HEK293 (cell line): ENCODE measurements around the gene PRKCD.

Experiments
- CTCF ChIA-PET: fragments of 350-600 bp; formaldehyde crosslinking; extraction: SDS; loops from one replicate; lab custom pipeline; 2021; ENCODE audit warnings: antibody characterized with exemption; lab: Yijun Ruan, JAX
- POLR2A ChIA-PET: fragments of 300-600 bp; formaldehyde crosslinking; extraction: SDS; loops from one replicate; lab custom pipeline; 2020; ENCODE audit warnings: antibody characterized with exemption, inconsistent platforms; lab: Yijun Ruan, JAX
- H3K27ac ChIP-seq: fragments of 200-500 bp; sonication (Bioruptor generic); 2 replicates; pipeline ENCODE4 v1.5.1; 2014; ENCODE audit warnings: low read depth, low read length, control low read depth, inconsistent platforms; ENCODE audit errors: extremely low read depth
- H3K36me3 ChIP-seq, 2 experiments: fragments of 200-500 bp in 1 of 2; sonication (Bioruptor generic) in 1 of 2; 1 replicate in 1 of 2; 2 replicates in 1 of 2; pipeline ENCODE4 v1.5.1; 2014 to 2017; ENCODE audit warnings: inconsistent platforms in 2 of 2, low read length in 2 of 2; ENCODE audit not compliant: control insufficient read depth in 2 of 2, insufficient read depth in 1 of 2
- H3K4me1 ChIP-seq: fragments of 200-500 bp; sonication (Bioruptor generic); 2 replicates; pipeline ENCODE4 v1.5.1; 2014; ENCODE audit warnings: mild to moderate bottlenecking, low read length, inconsistent platforms; ENCODE audit not compliant: control insufficient read depth, insufficient read depth
- H3K4me3 ChIP-seq: 2 replicates; pipeline ENCODE4 v1.5.1; 2011; ENCODE audit warnings: low read depth, mild to moderate bottlenecking, control low read depth, low read length, moderate library complexity
- H3K9me3 ChIP-seq: fragments of 200-500 bp; sonication (Bioruptor generic); 2 replicates; pipeline ENCODE4 v1.5.1; 2014; ENCODE audit warnings: low read depth, low read length, inconsistent platforms; ENCODE audit not compliant: control insufficient read depth, insufficient read depth
- BCL11A ChIP-seq: fragments of 450-650 bp; formaldehyde crosslinking; IDR thresholded peaks from 2 replicates; pipeline ENCODE4 v1.5.1; 2016; ENCODE audit warnings: low read depth, missing biosample characterization, missing genetic modification characterization
- GLIS2 ChIP-seq: fragments of 450-650 bp; formaldehyde crosslinking; IDR thresholded peaks from 2 replicates; pipeline ENCODE4 v1.5.1; 2016; ENCODE audit warnings: missing biosample characterization, missing genetic modification characterization
- TRIM28 ChIP-seq: IDR thresholded peaks from 2 replicates; pipeline ENCODE4 v1.6.1; 2011; ENCODE audit warnings: low read length, control low read depth, borderline replicate concordance
- ZBTB8A ChIP-seq: fragments of 450-650 bp; formaldehyde crosslinking; IDR thresholded peaks from 2 replicates; pipeline ENCODE4 v1.5.1; 2016; ENCODE audit warnings: missing biosample characterization, missing genetic modification characterization
- ZNF10 ChIP-seq: fragments of 450-650 bp; formaldehyde crosslinking; IDR thresholded peaks from 2 replicates; pipeline ENCODE4 v1.5.1; 2017; ENCODE audit warnings: missing biosample characterization, missing genetic modification characterization
- ZNF169 ChIP-seq: fragments of 450-650 bp; formaldehyde crosslinking; IDR thresholded peaks from 2 replicates; pipeline ENCODE4 v1.5.1; 2016; ENCODE audit warnings: missing biosample characterization, missing genetic modification characterization
- ZNF184 ChIP-seq: fragments of 450-650 bp; IDR thresholded peaks from 2 replicates; pipeline ENCODE4 v1.5.1; 2018; ENCODE audit warnings: missing biosample characterization, mild to moderate bottlenecking, missing genetic modification characterization
- ZNF324 ChIP-seq: fragments of 450-650 bp; formaldehyde crosslinking; IDR thresholded peaks from 2 replicates; pipeline ENCODE4 v1.5.1; 2016; ENCODE audit warnings: missing biosample characterization, missing genetic modification characterization
- ZNF350 ChIP-seq: fragments of 450-650 bp; formaldehyde crosslinking; IDR thresholded peaks from 2 replicates; pipeline ENCODE4 v1.5.0; 2017; ENCODE audit warnings: missing biosample characterization, mild to moderate bottlenecking, missing genetic modification characterization
- ZNF529 ChIP-seq: fragments of 450-650 bp; formaldehyde crosslinking; IDR thresholded peaks from 2 replicates; pipeline ENCODE4 v1.5.1; 2017; ENCODE audit warnings: missing genetic modification characterization, missing biosample characterization; ENCODE audit not compliant: insufficient replicate concordance
- ZNF600 ChIP-seq: fragments of 450-650 bp; formaldehyde crosslinking; IDR thresholded peaks from 2 replicates; pipeline ENCODE4 v1.5.1; 2016; ENCODE audit warnings: missing biosample characterization, missing genetic modification characterization
- ZNF747 ChIP-seq: fragments of 450-650 bp; formaldehyde crosslinking; IDR thresholded peaks from 2 replicates; pipeline ENCODE4 v1.5.1; 2016; ENCODE audit warnings: missing biosample characterization, missing genetic modification characterization
- TF ChIP-seq, protein P1 (sequence below): fragments of 450-650 bp; formaldehyde crosslinking; IDR thresholded peaks from 2 replicates; pipeline ENCODE4 v1.5.1; 2016; ENCODE audit warnings: missing biosample characterization, missing genetic modification characterization, borderline replicate concordance
- TF ChIP-seq, protein P2 (sequence below): fragments of 450-650 bp; formaldehyde crosslinking; IDR thresholded peaks from 2 replicates; pipeline ENCODE4 v1.5.1; 2016; ENCODE audit warnings: missing biosample characterization, missing genetic modification characterization
- TF ChIP-seq, protein P3 (sequence below): fragments of 450-650 bp; formaldehyde crosslinking; IDR thresholded peaks from 2 replicates; pipeline ENCODE4 v1.5.1; 2017; ENCODE audit warnings: missing biosample characterization, missing genetic modification characterization

Gene PRKCD

DNA sequence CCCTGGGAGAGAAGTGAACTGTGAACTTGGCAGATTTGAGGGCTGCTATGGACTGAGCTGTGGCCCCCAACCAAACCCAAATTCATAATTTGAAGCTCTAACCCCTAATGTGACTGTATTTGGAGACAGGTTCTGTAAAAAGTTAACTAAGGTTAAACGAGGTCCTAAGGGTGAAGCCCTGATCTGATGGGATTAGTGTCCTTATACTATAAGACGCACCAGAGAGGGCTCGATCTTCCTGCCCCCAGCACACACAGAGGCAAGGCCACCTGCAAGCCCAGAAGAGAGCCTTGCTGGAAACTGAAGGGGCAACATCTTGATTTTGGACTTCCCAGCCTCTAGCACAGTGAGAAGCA is 60.8 kb downstream of the PRKCD start:
- H3K9me3 ChIP-seq = no peaks in the 10 kb centered on the region
- ChIA-PET CTCF (no interaction called here), POLR2A (no interaction called here)
- H3K36me3 ChIP-seq = peaks cover 0 to 50% of the 10 kb centered on the region in 2 experiments; a peak in 1 of 3 replicates
- H3K27ac ChIP-seq = no peak overlapping the region
- no peaks in the 10 kb centered on the region for H3K4me1 ChIP-seq
- TF ChIP-seq, protein P1, sequence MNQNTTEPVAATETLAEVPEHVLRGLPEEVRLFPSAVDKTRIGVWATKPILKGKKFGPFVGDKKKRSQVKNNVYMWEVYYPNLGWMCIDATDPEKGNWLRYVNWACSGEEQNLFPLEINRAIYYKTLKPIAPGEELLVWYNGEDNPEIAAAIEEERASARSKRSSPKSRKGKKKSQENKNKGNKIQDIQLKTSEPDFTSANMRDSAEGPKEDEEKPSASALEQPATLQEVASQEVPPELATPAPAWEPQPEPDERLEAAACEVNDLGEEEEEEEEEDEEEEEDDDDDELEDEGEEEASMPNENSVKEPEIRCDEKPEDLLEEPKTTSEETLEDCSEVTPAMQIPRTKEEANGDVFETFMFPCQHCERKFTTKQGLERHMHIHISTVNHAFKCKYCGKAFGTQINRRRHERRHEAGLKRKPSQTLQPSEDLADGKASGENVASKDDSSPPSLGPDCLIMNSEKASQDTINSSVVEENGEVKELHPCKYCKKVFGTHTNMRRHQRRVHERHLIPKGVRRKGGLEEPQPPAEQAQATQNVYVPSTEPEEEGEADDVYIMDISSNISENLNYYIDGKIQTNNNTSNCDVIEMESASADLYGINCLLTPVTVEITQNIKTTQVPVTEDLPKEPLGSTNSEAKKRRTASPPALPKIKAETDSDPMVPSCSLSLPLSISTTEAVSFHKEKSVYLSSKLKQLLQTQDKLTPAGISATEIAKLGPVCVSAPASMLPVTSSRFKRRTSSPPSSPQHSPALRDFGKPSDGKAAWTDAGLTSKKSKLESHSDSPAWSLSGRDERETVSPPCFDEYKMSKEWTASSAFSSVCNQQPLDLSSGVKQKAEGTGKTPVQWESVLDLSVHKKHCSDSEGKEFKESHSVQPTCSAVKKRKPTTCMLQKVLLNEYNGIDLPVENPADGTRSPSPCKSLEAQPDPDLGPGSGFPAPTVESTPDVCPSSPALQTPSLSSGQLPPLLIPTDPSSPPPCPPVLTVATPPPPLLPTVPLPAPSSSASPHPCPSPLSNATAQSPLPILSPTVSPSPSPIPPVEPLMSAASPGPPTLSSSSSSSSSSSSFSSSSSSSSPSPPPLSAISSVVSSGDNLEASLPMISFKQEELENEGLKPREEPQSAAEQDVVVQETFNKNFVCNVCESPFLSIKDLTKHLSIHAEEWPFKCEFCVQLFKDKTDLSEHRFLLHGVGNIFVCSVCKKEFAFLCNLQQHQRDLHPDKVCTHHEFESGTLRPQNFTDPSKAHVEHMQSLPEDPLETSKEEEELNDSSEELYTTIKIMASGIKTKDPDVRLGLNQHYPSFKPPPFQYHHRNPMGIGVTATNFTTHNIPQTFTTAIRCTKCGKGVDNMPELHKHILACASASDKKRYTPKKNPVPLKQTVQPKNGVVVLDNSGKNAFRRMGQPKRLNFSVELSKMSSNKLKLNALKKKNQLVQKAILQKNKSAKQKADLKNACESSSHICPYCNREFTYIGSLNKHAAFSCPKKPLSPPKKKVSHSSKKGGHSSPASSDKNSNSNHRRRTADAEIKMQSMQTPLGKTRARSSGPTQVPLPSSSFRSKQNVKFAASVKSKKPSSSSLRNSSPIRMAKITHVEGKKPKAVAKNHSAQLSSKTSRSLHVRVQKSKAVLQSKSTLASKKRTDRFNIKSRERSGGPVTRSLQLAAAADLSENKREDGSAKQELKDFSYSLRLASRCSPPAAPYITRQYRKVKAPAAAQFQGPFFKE = no peak
- TF ChIP-seq ZNF324 (tag by site-specific recombination) (no peak), GLIS2 (tag by site-specific recombination) (no peak), ZNF600 (no peak), ZNF350 (tag by site-specific recombination) (no peak), ZNF747 (no peak), TRIM28 (no peak), ZNF529 (tag by site-specific recombination) (no peak), BCL11A (tag by site-specific recombination) (no peak), ZNF184 (no peak), ZNF169 (tag by site-specific recombination) (no peak), ZBTB8A (no peak)
- TF ChIP-seq, protein P2, sequence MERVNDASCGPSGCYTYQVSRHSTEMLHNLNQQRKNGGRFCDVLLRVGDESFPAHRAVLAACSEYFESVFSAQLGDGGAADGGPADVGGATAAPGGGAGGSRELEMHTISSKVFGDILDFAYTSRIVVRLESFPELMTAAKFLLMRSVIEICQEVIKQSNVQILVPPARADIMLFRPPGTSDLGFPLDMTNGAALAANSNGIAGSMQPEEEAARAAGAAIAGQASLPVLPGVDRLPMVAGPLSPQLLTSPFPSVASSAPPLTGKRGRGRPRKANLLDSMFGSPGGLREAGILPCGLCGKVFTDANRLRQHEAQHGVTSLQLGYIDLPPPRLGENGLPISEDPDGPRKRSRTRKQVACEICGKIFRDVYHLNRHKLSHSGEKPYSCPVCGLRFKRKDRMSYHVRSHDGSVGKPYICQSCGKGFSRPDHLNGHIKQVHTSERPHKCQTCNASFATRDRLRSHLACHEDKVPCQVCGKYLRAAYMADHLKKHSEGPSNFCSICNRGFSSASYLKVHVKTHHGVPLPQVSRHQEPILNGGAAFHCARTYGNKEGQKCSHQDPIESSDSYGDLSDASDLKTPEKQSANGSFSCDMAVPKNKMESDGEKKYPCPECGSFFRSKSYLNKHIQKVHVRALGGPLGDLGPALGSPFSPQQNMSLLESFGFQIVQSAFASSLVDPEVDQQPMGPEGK (tag by site-specific recombination) = no peak
- H3K4me3 ChIP-seq = no peak overlapping the region

DNA sequence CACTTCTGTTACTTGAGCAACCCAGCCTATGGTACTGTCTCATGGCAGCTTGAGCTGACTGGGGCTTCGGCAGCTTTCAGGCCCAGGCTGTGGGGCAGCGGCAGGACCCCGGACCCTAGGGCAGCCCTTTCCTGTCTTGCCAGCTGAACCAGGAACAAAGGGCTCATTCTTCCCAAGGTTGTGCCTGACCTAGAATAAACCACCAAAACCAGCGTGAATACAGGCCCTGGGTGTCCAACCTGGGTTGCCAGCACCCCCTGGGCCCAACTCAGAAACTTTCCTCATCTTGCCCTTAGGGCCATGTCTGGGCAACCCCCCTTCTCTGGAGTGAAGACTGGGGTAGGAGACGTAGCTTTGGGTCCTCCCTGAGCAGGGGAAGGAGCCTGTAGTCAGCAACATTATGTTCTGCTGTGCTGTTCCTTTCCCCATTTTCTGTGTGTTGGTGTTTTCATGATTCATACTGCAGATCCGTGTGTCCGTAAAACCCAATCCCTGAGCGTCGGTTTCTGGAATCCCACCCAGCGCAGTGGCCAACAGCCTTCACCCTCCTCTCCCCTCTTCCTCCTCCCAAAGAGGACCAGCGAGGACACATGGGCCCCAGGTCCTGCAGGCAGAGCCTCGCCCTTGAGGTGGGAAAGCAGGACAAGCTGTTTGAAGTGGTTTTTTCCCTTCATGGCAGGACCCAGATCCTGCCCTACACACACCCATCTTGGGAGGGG is 61.3 kb downstream of the PRKCD start:
- H3K36me3 ChIP-seq = peaks cover 0 to 55% of the 10 kb centered on the region in 2 experiments; a peak in 2 of 3 replicates
- ChIA-PET CTCF (interaction anchor here (0.6 kb wide), 1 partner anchor 374 kb away, joined by 3 read pairs; no protein-coding TSS in a partner anchor), POLR2A (no interaction called here)
- H3K9me3 ChIP-seq = no peaks in the 10 kb centered on the region
- H3K27ac ChIP-seq = no peak overlapping the region
- no peaks in the 10 kb centered on the region for H3K4me1 ChIP-seq
- TF ChIP-seq ZNF10 (tag by site-specific recombination) (peak; percentile 67), ZNF184 (no peak)
- TF ChIP-seq, protein P3, sequence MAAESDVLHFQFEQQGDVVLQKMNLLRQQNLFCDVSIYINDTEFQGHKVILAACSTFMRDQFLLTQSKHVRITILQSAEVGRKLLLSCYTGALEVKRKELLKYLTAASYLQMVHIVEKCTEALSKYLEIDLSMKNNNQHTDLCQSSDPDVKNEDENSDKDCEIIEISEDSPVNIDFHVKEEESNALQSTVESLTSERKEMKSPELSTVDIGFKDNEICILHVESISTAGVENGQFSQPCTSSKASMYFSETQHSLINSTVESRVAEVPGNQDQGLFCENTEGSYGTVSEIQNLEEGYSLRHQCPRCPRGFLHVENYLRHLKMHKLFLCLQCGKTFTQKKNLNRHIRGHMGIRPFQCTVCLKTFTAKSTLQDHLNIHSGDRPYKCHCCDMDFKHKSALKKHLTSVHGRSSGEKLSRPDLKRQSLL (tag by site-specific recombination) = no peak
- no peak overlapping the region for H3K4me3 ChIP-seq
